Psoas muscle (tissue), 8 donors: ENCODE measurements around the gene UMPS. TPM values are rescaled to one million over a fixed set of nuclear protein-coding genes. Genes with fewer than 3 reads are reported as not detected.
A peak's percentile ranks its signal among the peaks of the same experiment; 100 is the strongest.

Source experiments
- ATAC-seq, 4 donors: fragments of 200-7000 bp; cut with Tn5 transposase; one replicate each; pipeline ENCODE4 v1.9.1; 2020; ENCODE audit warnings: moderate library complexity in 3 of 4, mild to moderate bottlenecking in 2 of 4
- DNase-seq, 2 donors: peaks; one replicate each; pipeline ENCODE4 v3.0.0-alpha.2; 2020
- H3K27ac ChIP-seq: fragments of 200-600 bp; one replicate; pipeline ENCODE4 v1.8.0; 2022
- H3K27me3 ChIP-seq, 3 donors: fragments of 200-600 bp in 1 of 3; one replicate each; pipeline versions ENCODE4 v1.6.1 to v1.8.0; 2013 to 2022; ENCODE audit warnings: low read length in 2 of 3, mild to moderate bottlenecking in 2 of 3, moderate library complexity in 1 of 3; ENCODE audit not compliant: insufficient read depth in 3 of 3
- H3K36me3 ChIP-seq, 2 donors: fragments of 200-600 bp in 1 of 2; one replicate each; pipeline versions ENCODE4 v1.6.1 to v1.8.0; 2013 to 2022; ENCODE audit warnings: low read depth in 1 of 2, mild to moderate bottlenecking in 1 of 2, moderate library complexity in 1 of 2; ENCODE audit not compliant: insufficient read depth in 1 of 2
- H3K4me1 ChIP-seq: fragments of 200-600 bp; one replicate; pipeline ENCODE4 v1.8.0; 2022
- H3K4me3 ChIP-seq: fragments of 200-600 bp; one replicate; pipeline ENCODE4 v1.8.0; 2022; ENCODE audit warnings: mild to moderate bottlenecking
- H3K9me3 ChIP-seq: fragments of 200-600 bp; one replicate; pipeline ENCODE4 v1.8.0; 2022
- CTCF ChIP-seq: fragments of 200-600 bp; IDR thresholded peaks from one replicate; pipeline ENCODE4 v1.8.0; 2022; ENCODE audit warnings: antibody characterized with exemption
- WGBS, 3 donors: extraction: QIAGEN DNeasy Blood & Tissue Kit; methylation state at CpG; one replicate each; pipeline versions ENCODE4 v1.1.6 to v1.1.7; 2013; 5-methylcytosine and 5-hydroxymethylcytosine counted together
- intact Hi-C, 2 donors: fragments of 100-400 bp; cut with DNase I; formaldehyde crosslinking; loops; one replicate each; pipeline versions ENCODE4 v1.11.0 to v1.14.2; 2022
- polyA plus RNA-seq, 3 donors: library from polyadenylated mRNA; stranded (reverse); fragments of 200-250 nt; gene quantifications; one replicate each; pipeline ENCODE4 v1.2.3, GENCODE V29; 2013
- total RNA-seq, 4 donors: library from RNA; stranded (reverse); fragmentation: NEBNext Ultra II Directional in 2 of 4; extraction: Animal tissue kit (Norgen Biotek cat#: 25700) in 2 of 4; gene quantifications; one replicate each; pipeline versions ENCODE4 v1.2.1 to v1.2.4, GENCODE V29; 2021 to 2023
- donor health status: healthy with polysubstance abuse.
- donor health status: DM: no; HTN: no; CAD: no; lungs with moderate emphysema.
- donor health status: Bipolar disorder and iron deficiency.
- donor health status: healthy.
- donor health status: DM: yes; HTN: yes; CAD: no.
- donor health status: DM: no; HTN: no; CAD: no.
- donor health status: DM: no; HTN: no; CAD: no.
- donor health status: DM: yes; HTN: yes; CAD: no.

UMPS gene
- total and polyA plus RNA-seq, 7 donors = 3.6 to 9.2 (median 6.5) TPM

GRCh38 chr3:124698030-124698770, 32.1 kb upstream of the UMPS start:
- Histone ChIP-seq H3K27ac (no peak overlapping the region), H3K4me3 (no peak overlapping the region), H3K27me3 (no peaks in the 10 kb centered on the region), H3K4me1 (no peaks in the 10 kb centered on the region), H3K9me3 (no peaks in the 10 kb centered on the region), H3K36me3 (peaks cover 0 to 32% of the 10 kb centered on the region in 2 donors)
- 83 to 90% (median 85%) methylated on average over 12 of the region's 12 CpGs for WGBS, 3 donors
- DNase-seq (no peak), ATAC-seq (no peak)
- TF ChIP-seq CTCF = no peak
- intact Hi-C loops = no loop called here

DNA sequence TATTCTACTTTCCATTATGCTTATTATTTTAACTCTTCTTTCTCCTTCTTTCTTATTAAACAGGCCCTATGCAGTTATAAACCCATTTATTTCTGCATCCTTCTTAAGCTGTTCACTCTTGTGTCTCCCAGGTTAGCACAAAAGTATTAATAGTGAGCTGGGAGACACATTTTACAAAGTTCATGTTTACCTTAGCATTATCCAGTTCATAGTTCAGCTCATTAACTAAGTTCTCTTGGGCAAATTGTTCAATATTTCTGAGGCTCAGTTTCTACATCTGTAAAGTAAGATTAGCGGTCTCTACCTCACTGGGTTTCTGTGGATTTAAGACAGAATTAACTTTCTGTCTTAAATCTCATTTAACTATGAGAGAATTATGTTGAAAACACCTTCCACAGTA, 31.2 kb upstream of the UMPS start:
- Histone ChIP-seq H3K36me3 (peaks cover 0 to 32% of the 10 kb centered on the region in 2 donors), H3K4me1 (no peaks in the 10 kb centered on the region), H3K27me3 (no peaks in the 10 kb centered on the region), H3K9me3 (no peaks in the 10 kb centered on the region), H3K4me3 (no peak overlapping the region), H3K27ac (no peak overlapping the region)
- 95 to 100% (median 99%) methylated on average over 1 of the region's 1 CpG for WGBS, 3 donors
- intact Hi-C loops = no loop called here
- no peak for ATAC-seq
- TF ChIP-seq CTCF = no peak
- DNase-seq = no peak

DNA sequence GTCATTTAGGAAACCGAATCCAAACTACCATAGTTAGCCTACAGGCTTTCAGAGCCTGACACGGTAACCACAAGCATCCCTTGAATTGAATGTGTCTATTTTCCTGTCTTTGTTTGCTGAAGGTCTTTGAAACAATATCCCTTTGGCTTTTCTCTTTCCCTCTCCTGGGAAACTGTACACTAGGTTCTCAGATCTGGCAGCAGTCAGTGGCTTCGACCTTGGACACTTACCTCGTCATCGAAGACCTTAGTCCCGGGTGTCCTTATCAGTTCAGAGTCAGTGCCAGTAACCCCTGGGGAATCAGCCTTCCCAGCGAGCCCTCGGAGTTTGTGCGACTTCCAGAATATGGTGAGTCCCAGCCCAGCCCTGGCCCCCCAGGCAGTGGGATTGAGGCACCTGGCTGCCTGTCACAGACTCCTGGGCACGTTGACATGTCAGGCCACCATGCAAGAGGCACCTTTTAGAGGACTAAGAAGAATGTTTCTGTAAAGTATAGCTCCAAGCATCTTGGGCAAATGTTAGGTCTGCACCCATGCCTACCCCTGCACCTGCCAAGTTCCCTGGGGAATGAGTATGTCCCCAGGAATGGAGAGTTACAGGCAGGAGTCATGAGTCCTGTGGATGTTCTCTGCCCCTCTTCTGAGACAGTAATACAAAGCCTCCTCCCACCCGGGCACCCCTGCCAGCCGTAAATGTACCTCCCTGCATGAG, 30.4 kb upstream of the UMPS start:
- no peak for TF ChIP-seq CTCF
- Histone ChIP-seq H3K4me3 (no peak overlapping the region), H3K9me3 (no peaks in the 10 kb centered on the region), H3K27me3 (no peaks in the 10 kb centered on the region), H3K4me1 (no peaks in the 10 kb centered on the region), H3K36me3 (peaks cover 0 to 26% of the 10 kb centered on the region in 2 donors), H3K27ac (no peak overlapping the region)
- DNase-seq (no peak), ATAC-seq (peak in 1 of 4 donors; percentile 17)
- intact Hi-C loops = no loop called here
- WGBS, 3 donors = 51 to 57% (median 54%) methylated on average over 12 of the region's 12 CpGs

- ATAC-seq (peak in 1 of 4 donors; percentile 30), DNase-seq (no peak)
- H3K36me3 ChIP-seq = peaks cover 0 to 26% of the 10 kb centered on the region in 2 donors
- H3K9me3 ChIP-seq = no peaks in the 10 kb centered on the region
- H3K4me3 ChIP-seq = no peak overlapping the region
- H3K27ac ChIP-seq = no peak overlapping the region
- no peak for TF ChIP-seq CTCF
- no peaks in the 10 kb centered on the region for H3K27me3 ChIP-seq
- 86 to 90% (median 88%) methylated on average over 15 of the region's 15 CpGs for WGBS, 3 donors
- intact Hi-C loops = no loop called here
- no peaks in the 10 kb centered on the region for H3K4me1 ChIP-seq
Observed at GRCh38 chr3:124700880-124701684, 29.2 kb upstream of the UMPS start.
